GM12878 (cell line): ENCODE measurements around the gene SIL1. TPM values are rescaled to one million over a fixed set of nuclear protein-coding genes. Genes with fewer than 3 reads are reported as not detected.

ENCODE experiments used
- ATAC-seq: fragments of 200-7000 bp; cut with Tn5 transposase; 3 replicates; pipeline ENCODE4 v1.9.1; 2020; ENCODE audit warnings: mild to moderate bottlenecking, moderate library complexity
- BruUV-seq: library from RNA; stranded (reverse); fragments of 400-500 nt; replicated peaks from 2 replicates; lab custom pipeline; 2021; lab: Mats Ljungman, UMichigan
- CTCF ChIA-PET: fragments of 300-600 bp; sonication (Branson Sonifier 250); formaldehyde crosslinking; extraction: SDS; loops from one replicate; lab custom pipeline; 2021; ENCODE audit warnings: inconsistent platforms; lab: Yijun Ruan, JAX
- POLR2A ChIA-PET: fragments of 350-600 bp; formaldehyde crosslinking; extraction: SDS; loops from one replicate; lab custom pipeline; 2021; ENCODE audit warnings: inconsistent platforms; lab: Charles Lee
- RAD21 ChIA-PET: fragments of 300-600 bp; sonication (Branson Sonifier 250); formaldehyde crosslinking; loops from one replicate; lab custom pipeline; 2023; ENCODE audit warnings: antibody characterized with exemption; ENCODE audit not compliant: unreplicated experiment; lab: Charles Lee
- SMC1A ChIA-PET: fragments of 300-600 bp; sonication (Branson Sonifier 250); formaldehyde crosslinking; loops from one replicate; lab custom pipeline; 2023; ENCODE audit not compliant: unreplicated experiment, uncharacterized antibody; lab: Charles Lee
- DNase-seq: peaks from one replicate; pipeline ENCODE4 v3.0.0-alpha.2; 2011; ENCODE audit warnings: low read depth, low spot score
- FAIRE-seq: peaks from 3 replicates; lab custom pipeline; 2011; peaks lifted over from hg19 to GRCh38; lab: Jason Lieb, UNC
- H2AFZ ChIP-seq: 2 replicates; pipeline ENCODE4 v1.6.0; 2011; ENCODE audit warnings: low read depth, low read length, control low read depth; ENCODE audit not compliant: control insufficient read depth
- H3K27ac ChIP-seq: 2 replicates; pipeline ENCODE4 v1.5.1; 2011; ENCODE audit warnings: control low read depth; ENCODE audit not compliant: control insufficient read depth, insufficient read depth
- H3K27me3 ChIP-seq, 2 experiments: replicated peaks in 1 of 2; 2 replicates each; pipeline versions ENCODE4 v1.6.0 to v1.6.1; 2011; ENCODE audit warnings: low read length in 1 of 2; ENCODE audit not compliant: control insufficient read depth in 2 of 2, insufficient read depth in 2 of 2
- H3K36me3 ChIP-seq, 2 experiments: 2 replicates each; pipeline ENCODE4 v1.5.1; 2011; ENCODE audit warnings: low read length in 1 of 2; ENCODE audit not compliant: control insufficient read depth in 2 of 2, insufficient read depth in 2 of 2
- H3K4me1 ChIP-seq: 2 replicates; pipeline ENCODE4 v1.6.1; 2011; ENCODE audit warnings: mild to moderate bottlenecking, low read length, moderate library complexity, mixed read lengths; ENCODE audit not compliant: control insufficient read depth, insufficient read depth
- H3K4me2 ChIP-seq: 2 replicates; pipeline ENCODE4 v1.6.0; 2011; ENCODE audit warnings: control low read depth; ENCODE audit not compliant: control insufficient read depth, insufficient read depth
- H3K4me3 ChIP-seq: fragments of 200-600 bp; sonication (generic); 2 replicates; pipeline ENCODE4 v1.5.1; 2016
- H3K79me2 ChIP-seq: 2 replicates; pipeline ENCODE4 v1.6.0; 2011; ENCODE audit warnings: low read length; ENCODE audit not compliant: control insufficient read depth, insufficient read depth
- H3K9ac ChIP-seq: 2 replicates; pipeline ENCODE4 v1.8.0; 2011; ENCODE audit warnings: low read length, control low read depth, mixed read lengths; ENCODE audit not compliant: control insufficient read depth, insufficient read depth
- H3K9me3 ChIP-seq: replicated peaks from 3 replicates; pipeline ENCODE4 v1.5.1; 2011; ENCODE audit warnings: mild to moderate bottlenecking, low read length; ENCODE audit not compliant: control insufficient read depth, insufficient read depth
- H4K20me1 ChIP-seq: 2 replicates; pipeline ENCODE4 v1.6.0; 2011; ENCODE audit not compliant: control insufficient read depth, insufficient read depth
- CBX3 ChIP-seq: fragments of 200-600 bp; sonication (generic); IDR thresholded peaks from 2 replicates; pipeline ENCODE4 v1.6.1; 2016; ENCODE audit warnings: low read depth, borderline replicate concordance
- CBX5 ChIP-seq: sonication (generic); IDR thresholded peaks from 2 replicates; pipeline ENCODE4 v1.6.1; 2016; ENCODE audit warnings: low read depth, moderate library complexity, mild to moderate bottlenecking, inconsistent platforms
- CHD2 ChIP-seq: IDR thresholded peaks from 2 replicates; pipeline ENCODE4 v1.6.1; 2011; ENCODE audit warnings: low read depth, low read length, improper control_type of control experiment, borderline replicate concordance
- CHD4 ChIP-seq: fragments of 200-600 bp; sonication (generic); IDR thresholded peaks from 2 replicates; pipeline ENCODE4 v1.6.1; 2016; ENCODE audit warnings: mild to moderate bottlenecking
- HDAC6 ChIP-seq: fragments of 200-600 bp; sonication (generic); IDR thresholded peaks from one replicate; pipeline ENCODE4 v1.8.0; 2017; ENCODE audit warnings: antibody characterized with exemption; ENCODE audit not compliant: unreplicated experiment
- KAT2A ChIP-seq: conservative IDR thresholded peaks from 2 replicates; pipeline ENCODE4 v1.6.1; 2011; ENCODE audit warnings: low read depth, low read length; ENCODE audit not compliant: control insufficient read depth
- KDM1A ChIP-seq: fragments of 200-600 bp; sonication (generic); IDR thresholded peaks from 2 replicates; pipeline ENCODE4 v1.6.1; 2016; ENCODE audit warnings: borderline replicate concordance
- NRF1 ChIP-seq: conservative IDR thresholded peaks from 2 replicates; pipeline ENCODE4 v1.6.1; 2011; ENCODE audit warnings: mild to moderate bottlenecking, low read depth, low read length, improper control_type of control experiment
- RAD51 ChIP-seq: fragments of 450-650 bp; IDR thresholded peaks from 2 replicates; pipeline ENCODE4 v1.6.1; 2016; ENCODE audit warnings: moderate library complexity, mild to moderate bottlenecking, inconsistent platforms
- RFX5 ChIP-seq: IDR thresholded peaks from 2 replicates; pipeline ENCODE4 v1.6.1; 2011; ENCODE audit warnings: low read depth, low read length, improper control_type of control experiment
- SIX5 ChIP-seq: IDR thresholded peaks from 2 replicates; pipeline ENCODE4 v1.6.1; 2011; ENCODE audit warnings: mild to moderate bottlenecking, low read depth, low read length, moderate library complexity; ENCODE audit not compliant: severe bottlenecking
- SMC3 ChIP-seq: IDR thresholded peaks from 2 replicates; pipeline ENCODE4 v1.6.1; 2011; ENCODE audit warnings: low read length, improper control_type of control experiment, borderline replicate concordance
- ZNF217 ChIP-seq: fragments of 450-650 bp; IDR thresholded peaks from 2 replicates; pipeline ENCODE4 v1.6.1; 2017; ENCODE audit warnings: antibody characterized with exemption, mild to moderate bottlenecking
- ZNF622 ChIP-seq: fragments of 450-650 bp; IDR thresholded peaks from 2 replicates; pipeline ENCODE4 v1.6.1; 2017; ENCODE audit warnings: mild to moderate bottlenecking, inconsistent platforms
- WGBS: methylation state at CpG from one replicate; pipeline ENCODE4 v1.1.6; 2016; ENCODE audit warnings: low lambda C conversion rate; ENCODE audit not compliant: insufficient replicate concordance, insufficient coverage; ENCODE audit errors: missing lambda C conversion rate; 5-methylcytosine and 5-hydroxymethylcytosine counted together
- in situ Hi-C: fragments of 300-500 bp; cut with MboI; formaldehyde crosslinking; loops from 9 replicates; pipeline ENCODE4 v1.14.3; 2018; ENCODE audit warnings: mixed read lengths
- intact Hi-C: fragments of 100-400 bp; cut with micrococcal nuclease; formaldehyde crosslinking; loops from one replicate; pipeline ENCODE4 v1.14.2; 2022; ENCODE audit not compliant: unreplicated experiment
- polyA plus RNA-seq, 11 experiments: library from polyadenylated mRNA; depleted of rRNA in 4 of 11; unstranded in 6 of 11; stranded (reverse) in 5 of 11; fragments of >200 nt; fragmentation: Nextera tagmentation in 4 of 11; fragmentation: Illumina TruSeq in 1 of 11; extraction: Ambion mirVana in 4 of 11; extraction: Trizol in 1 of 11; gene quantifications; 1 replicate in 1 of 11; 2 replicates in 10 of 11; pipeline versions ENCODE4 v1.2.1 to v1.2.3, GENCODE V29; 2011 to 2016; ENCODE audit warnings: inconsistent platforms in 2 of 11, missing spikeins in 2 of 11, low read depth in 1 of 11
- total RNA-seq, 4 experiments: library from RNA; depleted of rRNA in 3 of 4; stranded (reverse); fragments of >200 nt in 3 of 4; fragmentation: Illumina TruSeq in 1 of 4; extraction: Trizol in 1 of 4; gene quantifications; 2 replicates each; pipeline versions ENCODE4 v1.2.1 to v1.2.3, GENCODE V29; 2013 to 2021

Gene SIL1
- total and polyA plus RNA-seq, 10 of the 15 experiments (the other 5 are each of a cell fraction or from before 2014, with no cell fraction given): 4.1 to 49.8 (median 29.4) TPM

DNA sequence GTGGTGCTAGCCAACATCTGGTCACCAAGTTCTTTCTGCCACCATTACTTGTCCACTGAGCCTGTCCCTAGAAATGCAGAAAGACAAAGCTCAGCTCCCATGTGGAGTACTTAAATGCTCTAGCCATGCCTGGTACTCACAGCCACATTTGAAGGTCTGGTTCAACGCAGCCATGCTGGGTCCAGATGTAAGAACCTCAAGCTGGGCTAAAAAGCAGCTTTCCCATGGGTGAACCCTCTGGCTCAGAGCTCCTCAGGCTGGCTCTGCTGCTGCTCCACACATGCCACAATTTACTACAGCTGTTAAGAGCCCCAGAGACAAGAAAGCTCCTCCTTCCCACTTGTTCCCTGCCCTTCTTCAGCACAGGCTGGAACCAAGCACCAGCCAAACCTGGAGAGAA is 225.9 kb downstream of the SIL1 start:
- BruUV-seq: no TSS peak
- H3K79me2 ChIP-seq: no peaks in the 10 kb centered on the region
- FAIRE-seq (no peak), DNase-seq (no peak), ATAC-seq (no peak)
- H4K20me1 ChIP-seq: no peaks in the 10 kb centered on the region
- no peak overlapping the region for H2AFZ ChIP-seq
- 27% methylated on average over 1 of the region's 1 CpG for WGBS
- H3K9me3 ChIP-seq: no peaks in the 10 kb centered on the region
- in situ Hi-C loops: no loop called here
- no peak for TF ChIP-seq SMC3
- TF ChIP-seq ZNF217: no peak
- TF ChIP-seq ZNF622: no peak
- no peak for TF ChIP-seq CBX5
- no peak for TF ChIP-seq CHD2
- TF ChIP-seq RFX5: no peak
- no peak for TF ChIP-seq CBX3
- no peak for TF ChIP-seq RAD51
- no peak for TF ChIP-seq HDAC6
- TF ChIP-seq KAT2A: no peak
- no peak for TF ChIP-seq KDM1A
- no peak for TF ChIP-seq NRF1
- TF ChIP-seq SIX5: no peak
- no peak for TF ChIP-seq CHD4
- H3K4me1 ChIP-seq: peaks cover 8% of the 10 kb centered on the region
- ChIA-PET POLR2A (interaction anchor here (0.6 kb wide), 1 partner anchor 295 kb away, joined by 3 read pairs; no protein-coding TSS in a partner anchor), RAD21 (no interaction called here), CTCF (no interaction called here), SMC1A (no interaction called here)
- no peaks in the 10 kb centered on the region for H3K27me3 ChIP-seq
- no peak overlapping the region for H3K27ac ChIP-seq
- intact Hi-C loops: no loop called here
- no peak overlapping the region for H3K9ac ChIP-seq
- H3K4me2 ChIP-seq: no peak overlapping the region
- H3K36me3 ChIP-seq: no peaks in the 10 kb centered on the region
- no peak overlapping the region for H3K4me3 ChIP-seq
